K562 (cell line): ENCODE data around the gene VAC14. TPM values are rescaled to one million over a fixed set of nuclear protein-coding genes. Genes with fewer than 3 reads are reported as not detected.
A peak's percentile ranks its signal among the peaks of the same experiment; 100 is the strongest.

ENCODE experiments used
- BRF1 ChIP-seq: IDR thresholded peaks from 3 replicates; pipeline ENCODE4 v1.6.1; 2011; ENCODE audit warnings: borderline replicate concordance, mild to moderate bottlenecking; ENCODE audit not compliant: insufficient read length; ENCODE audit errors: extremely low read depth
- FOSL1 ChIP-seq: fragments of 200-800 bp; sonication (Bioruptor generic); conservative IDR thresholded peaks from 2 replicates; pipeline ENCODE4 v1.6.1; 2016; ENCODE audit warnings: missing genetic modification characterization, missing compliant biosample characterization
- MAZ ChIP-seq, 2 experiments: fragments of 450-650 bp in 1 of 2; sonication (generic) in 1 of 2; formaldehyde crosslinking; IDR thresholded peaks in 1 of 2; conservative IDR thresholded peaks in 1 of 2; 2 replicates each; pipeline versions ENCODE4 v1.4.0 to v1.5.0; 2020; ENCODE audit warnings: mild to moderate bottlenecking in 1 of 2, missing genetic modification reagents in 1 of 2
- MIER1 ChIP-seq: fragments of 450-650 bp; IDR thresholded peaks from 2 replicates; pipeline ENCODE4 v1.6.1; 2016; ENCODE audit warnings: antibody characterized with exemption, mild to moderate bottlenecking, low read depth
- PML ChIP-seq: IDR thresholded peaks from 2 replicates; pipeline ENCODE4 v1.6.1; 2012; ENCODE audit warnings: low read length, inconsistent platforms
- RBM25 ChIP-seq: fragments of 200-400 bp; formaldehyde crosslinking; IDR thresholded peaks from 2 replicates; pipeline ENCODE4 v1.6.1; 2018; ENCODE audit warnings: low read length, low read depth, moderate library complexity; ENCODE audit not compliant: severe bottlenecking
- SMARCC2 ChIP-seq: fragments of 450-650 bp; IDR thresholded peaks from 2 replicates; pipeline ENCODE4 v1.6.1; 2017; ENCODE audit warnings: antibody characterized with exemption, moderate library complexity, mild to moderate bottlenecking, low read depth
- SRSF1 ChIP-seq: fragments of 200-400 bp; formaldehyde crosslinking; IDR thresholded peaks from 2 replicates; pipeline ENCODE4 v1.6.1; 2017; ENCODE audit warnings: mild to moderate bottlenecking, low read depth, low read length, moderate library complexity
- ZC3H4 ChIP-seq: sonication (generic); formaldehyde crosslinking; IDR thresholded peaks from 2 replicates; pipeline ENCODE4 v1.9.0; 2021; ENCODE audit warnings: missing genetic modification reagents, borderline replicate concordance
- ZKSCAN3 ChIP-seq: fragments of 250-450 bp; sonication (Bioruptor Pico); IDR thresholded peaks from 2 replicates; pipeline ENCODE4 v1.4.0; 2020
- polyA plus RNA-seq, 8 experiments: library from polyadenylated mRNA; depleted of rRNA in 4 of 8; stranded (reverse) in 5 of 8; unstranded in 3 of 8; fragments of >200 nt; fragmentation: Nextera tagmentation in 2 of 8; fragmentation: Illumina TruSeq in 1 of 8; extraction: Ambion mirVana in 2 of 8; extraction: Trizol in 1 of 8; gene quantifications; 2 replicates each; pipeline versions ENCODE4 v1.2.1 to v1.2.3, GENCODE V29; 2011 to 2014; ENCODE audit warnings: inconsistent platforms in 1 of 8, missing spikeins in 1 of 8
- total RNA-seq, 7 experiments: library from RNA; depleted of rRNA in 6 of 7; stranded (reverse); fragments of >200 nt in 6 of 7; fragmentation: Illumina TruSeq in 2 of 7; extraction: Trizol in 2 of 7; gene quantifications; 2 replicates each; pipeline versions ENCODE4 v1.2.1 to v1.2.3, GENCODE V29; 2011 to 2021; ENCODE audit warnings: low replicate concordance in 1 of 7

The VAC14 gene
- total and polyA plus RNA-seq, 9 of the 15 experiments (the other 6 are each of a cell fraction or from before 2014, with no cell fraction given), result 1.3 to 41.6 (median 26.6) TPM

DNA sequence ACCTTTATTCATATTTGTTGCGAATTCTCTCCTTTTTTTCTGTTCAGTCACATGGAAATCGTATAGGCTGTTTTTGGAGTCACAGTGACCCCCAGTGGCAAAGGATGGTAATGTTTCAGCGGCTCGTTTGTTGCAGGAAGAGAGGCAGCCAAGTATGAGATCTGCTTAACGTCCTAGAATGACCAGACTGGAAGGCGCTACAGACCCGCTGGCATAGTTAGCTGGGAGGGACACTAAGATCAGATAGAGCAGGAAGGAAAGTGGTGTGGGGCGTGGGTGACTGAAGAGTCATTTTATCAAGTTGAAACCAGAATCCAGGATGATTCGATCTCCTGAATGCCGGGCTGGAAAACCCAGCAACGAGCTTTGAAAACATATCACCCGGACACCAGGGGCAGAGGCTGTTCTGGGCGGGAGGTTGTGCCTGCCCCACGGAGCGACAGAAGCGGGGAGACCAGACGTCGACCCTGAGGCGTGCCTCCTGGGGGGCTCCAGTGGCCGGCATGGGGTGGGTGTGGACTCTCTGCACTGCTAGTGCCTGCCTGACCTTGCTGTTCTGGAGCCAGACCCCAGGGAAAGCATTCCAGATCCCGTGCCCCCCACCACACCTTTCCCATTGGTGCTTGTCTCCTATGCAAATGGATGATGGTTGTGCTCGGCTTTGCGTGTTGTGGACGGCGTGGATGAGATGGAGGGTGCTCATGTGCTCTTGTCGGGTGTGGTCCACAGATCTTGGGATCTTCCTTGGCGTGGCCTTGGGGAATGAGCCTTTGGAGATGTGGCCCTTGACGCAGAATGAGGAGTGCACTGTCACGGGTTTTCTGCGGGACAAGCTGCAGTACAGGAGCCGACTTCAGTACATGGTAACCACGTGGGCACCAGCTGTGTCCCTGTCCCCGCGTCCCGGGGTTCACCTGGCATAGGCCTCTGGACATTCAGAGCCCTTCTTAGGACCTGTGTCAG, 146.9 kb downstream of the VAC14 start (continued):
- TF ChIP-seq MAZ (CRISPR knock-in tag; conservative IDR thresholded peaks at IDR 0.05 in 1 of 2, IDR thresholded peaks at IDR 0.05 in 1 of 2), result peak in 1 of 2 experiments; percentile 65; a peak in 2 of 4 replicates
- TF ChIP-seq MIER1, result no peak
- no peak for TF ChIP-seq PML
- TF ChIP-seq BRF1, result no peak
- TF ChIP-seq ZKSCAN3 (CRISPR knock-in tag), result no peak
- TF ChIP-seq RBM25, result no peak
- TF ChIP-seq SMARCC2, result no peak
- TF ChIP-seq ZC3H4 (CRISPR knock-in tag), result no peak
- TF ChIP-seq FOSL1 (tag), result peak; percentile 46; the same call in 1 of the 2 replicates
- no peak for TF ChIP-seq SRSF1
